ENCODE results near the gene EXOC3L2. TPM values are rescaled to one million over a fixed set of nuclear protein-coding genes. Genes with fewer than 3 reads are reported as not detected.
A peak's percentile ranks its signal among the peaks of the same experiment; 100 is the strongest.

Gene EXOC3L2
- polyA plus RNA-seq, 1 of the 3 experiments (the other 2 are of a cell fraction), result 0.02 TPM

DNA sequence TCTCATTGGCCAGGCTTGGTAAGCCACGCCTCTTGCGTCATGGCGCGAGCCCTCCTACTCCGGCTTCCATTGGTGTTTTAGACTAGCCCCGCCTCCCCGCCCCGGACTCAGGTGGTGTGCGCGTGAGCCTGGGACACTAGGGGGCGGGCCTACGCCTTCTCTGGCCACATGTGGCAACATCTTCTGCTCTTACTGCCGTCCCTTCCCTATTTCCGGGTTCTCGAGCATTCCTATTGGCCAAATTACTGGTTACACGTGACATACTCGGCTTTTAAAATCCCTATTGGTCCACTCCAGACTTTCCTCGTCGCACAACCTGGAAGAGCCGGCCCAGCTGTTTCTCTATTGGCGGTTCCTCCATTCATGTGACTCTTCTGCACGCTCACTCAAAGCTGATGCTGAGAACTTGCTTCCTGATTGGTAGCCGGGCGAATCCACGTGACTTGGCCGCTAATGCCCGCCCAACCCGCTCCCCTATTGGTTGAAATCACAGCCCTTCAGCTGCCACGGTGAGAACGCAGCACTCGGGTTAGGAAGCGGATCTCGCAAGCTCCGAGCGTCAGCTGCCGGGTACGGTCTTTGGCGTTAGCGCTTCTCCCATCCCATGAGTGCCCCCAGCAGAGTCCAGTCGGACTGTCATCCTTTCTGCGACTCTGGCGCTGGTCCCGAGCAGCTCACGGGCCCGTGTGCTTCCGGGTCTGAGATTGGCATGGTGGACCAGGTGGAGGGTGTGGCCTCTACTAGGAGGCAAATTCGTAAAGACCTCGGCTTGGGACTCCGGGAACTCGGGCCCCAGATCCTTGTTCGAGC lies 66.7 kb downstream of the EXOC3L2 start, which contains the start of gene BLOC1S3:
BLOC1S3 (plus strand) TSS at position 523 of the 810 bp plus-strand sequence. CDS start 513 bp downstream, outside the sequence.
- POLR2A ChIA-PET, result interaction anchor here (1.0 to 1.8 kb wide), 3 partner anchors 86 to 106 kb away, joined by 3 to 7 read pairs (median 4); partner anchors contain the start of genes GEMIN7 and PPP1R37
- Histone ChIP-seq H3K36me3 (replicated peaks in 1 of 2; ENCODE audit: control insufficient read depth in 1 of 2, insufficient read depth in 2 of 2, low read length in 1 of 2) (peaks cover 0 to 5% of the 10 kb centered on the region in 2 experiments), H3K27ac (ENCODE audit: low read depth in 2 of 2, low read length in 1 of 2) (peak within 1 kb of the TSS; percentile 53 to 82), H3K27me3 (ENCODE audit: insufficient read depth) (no peaks in the 10 kb centered on the region), H3K4me3 (ENCODE audit: low read depth in 2 of 2, low read length in 1 of 2) (peak within 1 kb of the TSS; percentile 81 to 97), H4K20me1 (ENCODE audit: insufficient read depth) (no peaks in the 10 kb centered on the region), H3F3A (replicated peaks; ENCODE audit: insufficient read depth) (peaks cover 9% of the 10 kb centered on the region), H3K4me2 (peak within 1 kb of the TSS; percentile 99), H3K4me1 (ENCODE audit: control insufficient read depth in 1 of 2, insufficient read depth in 2 of 2, low read depth in 1 of 2, low read length in 1 of 2) (peaks cover 0 to 13% of the 10 kb centered on the region in 2 experiments; a peak in 1 of 4 replicates), H3K9me2 (no peaks in the 10 kb centered on the region), H3K79me2 (ENCODE audit: insufficient read depth) (peaks cover 29% of the 10 kb centered on the region), H2AFZ (ENCODE audit: low read depth) (peak within 1 kb of the TSS; percentile 79), H3K9ac (peak within 1 kb of the TSS; percentile 87), H3K9me3 (no peaks in the 10 kb centered on the region)
- peak; percentile 97 for DNase-seq
- CTCF ChIA-PET, result interaction anchor here (0.6 to 1.7 kb wide), 12 partner anchors 9 to 307 kb away, joined by 3 to 6 read pairs (median 4); partner anchors contain the start of gene EXOC3L2
- 2% methylated on average over 33 of the region's 51 CpGs for WGBS (ENCODE audit: low lambda C conversion rate)
- TF ChIP-seq EP300 (IDR thresholded peaks at IDR 0.05; ENCODE audit: borderline replicate concordance in 1 of 2, low read depth in 1 of 2, low read length in 1 of 2), result no peak
- peak; percentile 100 for TF ChIP-seq RFX5 (IDR thresholded peaks at IDR 0.05; ENCODE audit: low read length)
- peak; percentile 44; the same call in 1 of the 2 replicates for TF ChIP-seq POLR2AphosphoS5 (IDR thresholded peaks at IDR 0.05; ENCODE audit: low read depth, low read length)
- TF ChIP-seq TAF1 (IDR thresholded peaks at IDR 0.05; ENCODE audit: borderline replicate concordance, low read depth, low read length), result no peak
- TF ChIP-seq ELF1 (IDR thresholded peaks at IDR 0.05), result peak; percentile 96
- TF ChIP-seq TCF12 (IDR thresholded peaks at IDR 0.05), result no peak
- 0 out of 2 replicates have a peak, but pooled peaks have one; percentile 9 for TF ChIP-seq YY1 (IDR thresholded peaks at IDR 0.05; ENCODE audit: low read depth)
- TF ChIP-seq MXI1 (IDR thresholded peaks at IDR 0.05; ENCODE audit: low read depth, low read length), result peak; percentile 98
- TF ChIP-seq, protein P1, sequence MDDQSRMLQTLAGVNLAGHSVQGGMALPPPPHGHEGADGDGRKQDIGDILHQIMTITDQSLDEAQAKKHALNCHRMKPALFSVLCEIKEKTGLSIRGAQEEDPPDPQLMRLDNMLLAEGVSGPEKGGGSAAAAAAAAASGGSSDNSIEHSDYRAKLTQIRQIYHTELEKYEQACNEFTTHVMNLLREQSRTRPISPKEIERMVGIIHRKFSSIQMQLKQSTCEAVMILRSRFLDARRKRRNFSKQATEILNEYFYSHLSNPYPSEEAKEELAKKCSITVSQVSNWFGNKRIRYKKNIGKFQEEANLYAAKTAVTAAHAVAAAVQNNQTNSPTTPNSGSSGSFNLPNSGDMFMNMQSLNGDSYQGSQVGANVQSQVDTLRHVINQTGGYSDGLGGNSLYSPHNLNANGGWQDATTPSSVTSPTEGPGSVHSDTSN (IDR thresholded peaks at IDR 0.05), result peak; percentile 93
- no peak for TF ChIP-seq FOXJ3 (CRISPR knock-in tag; IDR thresholded peaks at IDR 0.05)
- TF ChIP-seq, protein P2, sequence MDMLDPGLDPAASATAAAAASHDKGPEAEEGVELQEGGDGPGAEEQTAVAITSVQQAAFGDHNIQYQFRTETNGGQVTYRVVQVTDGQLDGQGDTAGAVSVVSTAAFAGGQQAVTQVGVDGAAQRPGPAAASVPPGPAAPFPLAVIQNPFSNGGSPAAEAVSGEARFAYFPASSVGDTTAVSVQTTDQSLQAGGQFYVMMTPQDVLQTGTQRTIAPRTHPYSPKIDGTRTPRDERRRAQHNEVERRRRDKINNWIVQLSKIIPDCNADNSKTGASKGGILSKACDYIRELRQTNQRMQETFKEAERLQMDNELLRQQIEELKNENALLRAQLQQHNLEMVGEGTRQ (IDR thresholded peaks at IDR 0.05; ENCODE audit: borderline replicate concordance, low read depth, low read length), result peak; percentile 62
- TF ChIP-seq FOXM1 (IDR thresholded peaks at IDR 0.05; ENCODE audit: low read depth), result no peak
- TF ChIP-seq RAD21 (IDR thresholded peaks at IDR 0.05; ENCODE audit: low read length), result no peak
- peak; percentile 93 for TF ChIP-seq SIN3A (IDR thresholded peaks at IDR 0.05; ENCODE audit: borderline replicate concordance, low read depth, low read length)
- TF ChIP-seq TEAD4 (IDR thresholded peaks at IDR 0.05; ENCODE audit: borderline replicate concordance, insufficient read depth), result no peak
- TF ChIP-seq RXRA (IDR thresholded peaks at IDR 0.05; ENCODE audit: borderline replicate concordance, low read depth), result no peak
- TF ChIP-seq, protein P3, sequence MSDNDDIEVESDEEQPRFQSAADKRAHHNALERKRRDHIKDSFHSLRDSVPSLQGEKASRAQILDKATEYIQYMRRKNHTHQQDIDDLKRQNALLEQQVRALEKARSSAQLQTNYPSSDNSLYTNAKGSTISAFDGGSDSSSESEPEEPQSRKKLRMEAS (IDR thresholded peaks at IDR 0.05; ENCODE audit: low read depth), result peak; percentile 98
- TF ChIP-seq SMC3 (IDR thresholded peaks at IDR 0.05; ENCODE audit: low read depth, low read length), result no peak
- TF ChIP-seq ZBTB33 (IDR thresholded peaks at IDR 0.05; ENCODE audit: borderline replicate concordance, low read depth), result no peak
- TF ChIP-seq REST (IDR thresholded peaks at IDR 0.05; ENCODE audit: low read depth, low read length), result no peak
- no peak for TF ChIP-seq FOSL2 (IDR thresholded peaks at IDR 0.05; ENCODE audit: borderline replicate concordance, low read depth)
- no peak for TF ChIP-seq RCOR1 (IDR thresholded peaks at IDR 0.05; ENCODE audit: low read length)
- peak; percentile 94 for TF ChIP-seq USF1 (IDR thresholded peaks at IDR 0.05; ENCODE audit: borderline replicate concordance, low read depth)
- TF ChIP-seq CHD2 (IDR thresholded peaks at IDR 0.05; ENCODE audit: low read length, partially characterized antibody), result peak; percentile 39
